Mucosa of descending colon (tissue), 3 donors: ENCODE measurements around the gene LRRC28. TPM values are rescaled to one million over a fixed set of nuclear protein-coding genes. Genes with fewer than 3 reads are reported as not detected.

Experiments
- ATAC-seq: fragments of 200-7000 bp; cut with Tn5 transposase; one replicate; pipeline ENCODE4 v1.9.1; 2020; ENCODE audit warnings: mild to moderate bottlenecking, moderate library complexity
- DNase-seq, 3 donors: peaks; one replicate each; pipeline ENCODE4 v3.0.0-alpha.2; 2020
- H3K36me3 ChIP-seq: fragments of 200-600 bp; one replicate; pipeline ENCODE4 v1.8.0; 2021; ENCODE audit warnings: low read depth, mild to moderate bottlenecking
- H3K4me1 ChIP-seq: fragments of 200-600 bp; one replicate; pipeline ENCODE4 v1.8.0; 2021; ENCODE audit warnings: low read depth, mild to moderate bottlenecking
- H3K4me3 ChIP-seq: fragments of 200-600 bp; one replicate; pipeline ENCODE4 v1.8.0; 2021; ENCODE audit warnings: mild to moderate bottlenecking
- H3K9me3 ChIP-seq: fragments of 200-600 bp; one replicate; pipeline ENCODE4 v1.8.0; 2021; ENCODE audit warnings: mild to moderate bottlenecking
- intact Hi-C, 2 donors: fragments of 100-400 bp; cut with DNase I in 1 of 2; cut with micrococcal nuclease in 1 of 2; formaldehyde crosslinking; loops; one replicate each; pipeline versions ENCODE4 v1.11.0 to v1.11.1; 2022; cut with DNase I, micrococcal nuclease
- total RNA-seq, 3 donors: library from RNA; stranded (reverse); fragmentation: NEBNext Ultra II Directional in 2 of 3; extraction: Animal tissue kit (Norgen Biotek cat#: 25700) in 2 of 3; gene quantifications; one replicate each; pipeline versions ENCODE4 v1.2.1 to v1.2.4, GENCODE V29; 2021 to 2023
- TF ChIP-seq, protein P1 (sequence below): fragments of 200-600 bp; IDR thresholded peaks from one replicate; pipeline ENCODE4 v1.8.0; 2022; ENCODE audit warnings: antibody characterized with exemption, mild to moderate bottlenecking
- donor health status: DM: no; HTN: no; CAD: no; lungs with moderate emphysema.
- donor health status: DM: no; HTN: no; CAD: no.
- donor health status: DM: no; HTN: yes; CAD: no.

LRRC28 gene
- total RNA-seq, 3 donors from 2014 or later = 26.0 to 41.6 (median 27.7) TPM

- ATAC-seq (no peak), DNase-seq (no peak)
- Histone ChIP-seq H3K36me3 (no peaks in the 10 kb centered on the region), H3K4me1 (peaks cover 6% of the 10 kb centered on the region), H3K9me3 (no peaks in the 10 kb centered on the region), H3K4me3 (no peak overlapping the region)
- TF ChIP-seq, protein P1, sequence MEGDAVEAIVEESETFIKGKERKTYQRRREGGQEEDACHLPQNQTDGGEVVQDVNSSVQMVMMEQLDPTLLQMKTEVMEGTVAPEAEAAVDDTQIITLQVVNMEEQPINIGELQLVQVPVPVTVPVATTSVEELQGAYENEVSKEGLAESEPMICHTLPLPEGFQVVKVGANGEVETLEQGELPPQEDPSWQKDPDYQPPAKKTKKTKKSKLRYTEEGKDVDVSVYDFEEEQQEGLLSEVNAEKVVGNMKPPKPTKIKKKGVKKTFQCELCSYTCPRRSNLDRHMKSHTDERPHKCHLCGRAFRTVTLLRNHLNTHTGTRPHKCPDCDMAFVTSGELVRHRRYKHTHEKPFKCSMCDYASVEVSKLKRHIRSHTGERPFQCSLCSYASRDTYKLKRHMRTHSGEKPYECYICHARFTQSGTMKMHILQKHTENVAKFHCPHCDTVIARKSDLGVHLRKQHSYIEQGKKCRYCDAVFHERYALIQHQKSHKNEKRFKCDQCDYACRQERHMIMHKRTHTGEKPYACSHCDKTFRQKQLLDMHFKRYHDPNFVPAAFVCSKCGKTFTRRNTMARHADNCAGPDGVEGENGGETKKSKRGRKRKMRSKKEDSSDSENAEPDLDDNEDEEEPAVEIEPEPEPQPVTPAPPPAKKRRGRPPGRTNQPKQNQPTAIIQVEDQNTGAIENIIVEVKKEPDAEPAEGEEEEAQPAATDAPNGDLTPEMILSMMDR = no peak
- intact Hi-C loops = no loop called here
Measured at GRCh38 chr15:99264125-99264524, 12.8 kb downstream of the LRRC28 start.

DNA sequence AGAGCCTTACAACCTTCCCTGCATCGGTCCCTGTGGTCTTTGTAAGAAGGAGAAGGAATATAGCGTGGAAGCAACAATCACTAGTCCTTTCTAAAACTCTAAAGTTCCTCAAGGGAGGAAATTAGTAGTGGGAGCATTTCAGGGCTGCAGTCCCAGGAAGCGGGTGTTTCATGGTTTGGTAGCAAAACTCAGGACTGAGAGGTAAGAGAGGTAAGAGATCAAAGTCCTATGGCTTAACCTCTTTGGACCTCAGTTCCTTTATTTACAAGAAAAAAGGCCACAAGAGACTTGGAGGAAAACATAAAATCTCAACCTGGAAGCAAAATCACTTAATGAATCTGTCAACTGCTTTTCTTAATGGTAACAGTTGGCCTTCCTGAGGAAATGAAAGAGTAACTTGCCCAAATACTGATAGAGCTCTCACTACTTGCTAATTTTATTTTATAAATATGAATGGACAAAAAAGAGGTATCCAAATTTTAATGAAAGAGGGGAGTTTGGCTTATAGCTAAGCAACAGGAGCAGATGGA is 14.3 kb downstream of the LRRC28 start:
- no peak for ATAC-seq
- no peak overlapping the region for H3K4me3 ChIP-seq
- intact Hi-C loops = no loop called here

GRCh38 chr15:99267957-99268356 is 16.7 kb downstream of the LRRC28 start:
- intact Hi-C loops = no loop called here
- ATAC-seq (no peak), DNase-seq (no peak)
- Histone ChIP-seq H3K4me3 (no peak overlapping the region), H3K36me3 (no peaks in the 10 kb centered on the region), H3K9me3 (no peaks in the 10 kb centered on the region), H3K4me1 (peaks cover 6% of the 10 kb centered on the region)
- TF ChIP-seq, protein P1 = no peak

More for the DNA sequence above, 14.3 kb downstream of the LRRC28 start:
- TF ChIP-seq, protein P1 = no peak
- no peaks in the 10 kb centered on the region for H3K36me3 ChIP-seq
- DNase-seq = no peak
- H3K4me1 ChIP-seq = peaks cover 6% of the 10 kb centered on the region
- no peaks in the 10 kb centered on the region for H3K9me3 ChIP-seq

DNA sequence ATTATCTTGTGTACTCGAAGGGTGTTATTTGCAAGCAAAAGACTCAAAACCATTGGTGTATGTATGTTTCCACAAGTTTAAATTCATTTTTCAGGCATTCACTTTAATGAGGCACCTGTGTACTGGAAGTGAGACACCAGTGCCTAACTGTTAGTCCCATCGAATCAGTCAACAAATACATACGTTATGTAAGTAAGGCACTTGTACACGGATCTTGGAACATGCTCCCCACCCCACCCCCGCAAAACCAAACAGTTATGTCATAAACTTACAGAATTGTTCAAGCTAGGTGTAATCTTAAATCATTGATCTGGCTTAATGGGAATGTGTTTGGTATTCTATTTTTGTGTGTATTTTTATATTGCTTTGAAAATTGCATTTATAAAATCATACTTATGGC is 17.1 kb downstream of the LRRC28 start:
- intact Hi-C loops = no loop called here
- DNase-seq (peak in 1 of 3 donors; percentile 35), ATAC-seq (peak; percentile 60)
- no peaks in the 10 kb centered on the region for H3K36me3 ChIP-seq
- peaks cover 6% of the 10 kb centered on the region for H3K4me1 ChIP-seq
- TF ChIP-seq, protein P1 = no peak
- no peaks in the 10 kb centered on the region for H3K9me3 ChIP-seq
- H3K4me3 ChIP-seq = no peak overlapping the region

DNA sequence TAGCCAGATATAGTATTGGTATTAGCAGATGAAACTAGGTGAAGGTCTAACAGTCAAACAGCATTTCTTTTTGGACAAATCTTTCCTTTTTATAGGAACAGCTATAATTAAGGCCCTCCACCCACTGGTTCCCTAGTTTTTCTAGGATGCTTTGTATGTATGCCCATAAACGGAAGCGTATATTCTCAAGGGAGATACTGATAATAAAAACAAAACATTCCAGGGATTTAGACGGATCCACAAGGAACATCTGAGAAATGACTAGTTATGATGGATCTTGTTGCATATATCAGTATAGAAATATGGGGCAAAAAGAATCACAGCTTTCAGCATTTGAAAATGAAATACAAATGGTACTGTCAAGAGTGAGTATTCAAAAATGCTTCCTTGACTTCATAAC is 22.5 kb downstream of the LRRC28 start:
- DNase-seq (no peak), ATAC-seq (no peak)
- H3K36me3 ChIP-seq = no peaks in the 10 kb centered on the region
- intact Hi-C loops = loop anchor here in 1 of 2 donors (10.0 kb wide), 1 partner anchor 481 kb away; no protein-coding TSS in a partner anchor
- H3K9me3 ChIP-seq = no peaks in the 10 kb centered on the region
- H3K4me1 ChIP-seq = peaks cover under 1% of the 10 kb centered on the region
- TF ChIP-seq, protein P1 = no peak
- H3K4me3 ChIP-seq = no peak overlapping the region

DNA sequence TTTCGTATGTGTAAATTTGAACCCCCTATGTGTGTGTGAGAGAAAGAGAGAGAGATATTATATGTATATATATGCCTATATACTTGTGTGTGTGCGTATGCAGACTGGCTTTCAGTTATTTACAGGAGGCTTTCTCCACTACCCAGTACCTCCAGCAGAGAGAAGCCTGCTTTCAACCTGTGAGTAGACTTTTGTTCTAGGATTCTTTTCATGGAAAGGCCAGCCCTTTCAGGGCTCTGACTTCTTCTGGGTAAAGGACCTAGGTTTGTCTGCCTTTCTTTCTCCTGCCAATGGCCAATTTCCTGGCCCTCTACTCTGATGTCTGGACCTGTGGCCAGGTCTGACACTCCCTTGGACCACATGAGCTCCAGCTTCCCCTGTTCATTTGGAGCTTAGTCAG is 23.8 kb downstream of the LRRC28 start:
- Histone ChIP-seq H3K4me1 (no peaks in the 10 kb centered on the region), H3K36me3 (no peaks in the 10 kb centered on the region), H3K4me3 (no peak overlapping the region), H3K9me3 (no peaks in the 10 kb centered on the region)
- DNase-seq (no peak), ATAC-seq (no peak)
- intact Hi-C loops = loop anchor here in 1 of 2 donors (10.0 kb wide), 1 partner anchor 480 kb away; no protein-coding TSS in a partner anchor
- TF ChIP-seq, protein P1 = no peak
